ACC112 (cell line): Measurements from ENCODE around the gene SLC25A11.

Source experiments
- H2AFZ ChIP-seq: fragments of 200-600 bp; sonication (generic); one replicate; pipeline ENCODE4 v1.6.0; 2017; ENCODE audit warnings: antibody characterized with exemption, low read length; ENCODE audit not compliant: unreplicated experiment
- H3K27ac ChIP-seq: fragments of 200-600 bp; sonication (generic); 2 replicates; pipeline ENCODE4 v1.5.1; 2014; ENCODE audit warnings: low read depth, mild to moderate bottlenecking, antibody characterized with exemption, low read length, moderate library complexity
- H3K27me3 ChIP-seq: fragments of 200-600 bp; sonication (generic); 2 replicates; pipeline ENCODE4 v1.6.1; 2014; ENCODE audit warnings: mild to moderate bottlenecking, antibody characterized with exemption, low read length, moderate library complexity, mixed read lengths; ENCODE audit not compliant: insufficient read depth
- H3K36me3 ChIP-seq: fragments of 200-600 bp; sonication (generic); 2 replicates; pipeline ENCODE4 v1.6.1; 2016; ENCODE audit warnings: mild to moderate bottlenecking, antibody characterized with exemption, low read length, moderate library complexity, mixed read lengths; ENCODE audit not compliant: insufficient read depth
- H3K4me1 ChIP-seq: fragments of 200-600 bp; sonication (generic); one replicate; pipeline ENCODE4 v1.6.1; 2016; ENCODE audit warnings: low read length, mixed read lengths; ENCODE audit not compliant: insufficient read depth, unreplicated experiment, control insufficient read depth
- H3K4me3 ChIP-seq: fragments of 200-600 bp; sonication (generic); 2 replicates; pipeline ENCODE4 v1.5.1; 2014; ENCODE audit warnings: mild to moderate bottlenecking, low read depth, low read length
- H3K79me2 ChIP-seq: fragments of 200-600 bp; sonication (generic); one replicate; pipeline ENCODE4 v1.6.0; 2016; ENCODE audit warnings: low read length; ENCODE audit not compliant: control insufficient read depth, unreplicated experiment, insufficient read depth

Gene SLC25A11

DNA sequence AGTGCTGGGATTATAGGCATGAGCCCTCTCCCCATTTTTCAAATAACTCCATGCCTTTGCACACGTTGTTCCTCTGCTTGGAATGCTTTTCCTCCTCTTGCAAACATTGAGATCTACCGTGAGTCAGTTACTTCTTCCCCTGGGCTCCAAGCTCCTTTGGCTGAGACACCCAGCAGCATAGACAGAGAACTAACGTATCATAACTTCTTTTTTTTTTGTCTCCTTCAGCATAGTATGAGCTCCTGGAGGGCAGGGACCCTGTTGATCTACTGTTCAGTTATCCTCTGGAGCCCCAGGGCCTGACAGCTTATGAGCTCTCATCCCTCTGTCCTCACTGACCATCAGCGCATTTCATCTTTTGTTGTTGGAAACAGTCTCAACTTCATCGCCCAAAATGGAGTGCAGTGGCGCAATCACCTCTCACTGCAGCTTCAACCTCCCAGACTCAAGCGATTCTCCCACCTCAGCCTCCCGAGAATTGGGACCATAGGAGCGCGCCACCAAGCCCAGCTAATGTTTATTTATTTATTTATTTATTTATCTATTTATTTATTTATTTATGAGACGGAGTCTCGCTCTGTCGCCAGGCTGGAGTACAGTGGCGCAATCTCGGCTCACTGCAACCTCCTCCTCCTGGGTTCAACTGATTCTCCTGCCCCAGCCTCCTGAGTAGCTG lies 25.6 kb upstream of the SLC25A11 start:
- peak overlapping the region; percentile 97; the same call in 1 of the 2 replicates for H3K27ac ChIP-seq
- peaks cover 14% of the 10 kb centered on the region for H3K4me1 ChIP-seq
- peaks cover 29% of the 10 kb centered on the region for H3K79me2 ChIP-seq
- H2AFZ ChIP-seq = no peak overlapping the region
- H3K27me3 ChIP-seq = no peaks in the 10 kb centered on the region
- H3K4me3 ChIP-seq = no peak overlapping the region
- H3K36me3 ChIP-seq = peaks cover 13% of the 10 kb centered on the region

DNA sequence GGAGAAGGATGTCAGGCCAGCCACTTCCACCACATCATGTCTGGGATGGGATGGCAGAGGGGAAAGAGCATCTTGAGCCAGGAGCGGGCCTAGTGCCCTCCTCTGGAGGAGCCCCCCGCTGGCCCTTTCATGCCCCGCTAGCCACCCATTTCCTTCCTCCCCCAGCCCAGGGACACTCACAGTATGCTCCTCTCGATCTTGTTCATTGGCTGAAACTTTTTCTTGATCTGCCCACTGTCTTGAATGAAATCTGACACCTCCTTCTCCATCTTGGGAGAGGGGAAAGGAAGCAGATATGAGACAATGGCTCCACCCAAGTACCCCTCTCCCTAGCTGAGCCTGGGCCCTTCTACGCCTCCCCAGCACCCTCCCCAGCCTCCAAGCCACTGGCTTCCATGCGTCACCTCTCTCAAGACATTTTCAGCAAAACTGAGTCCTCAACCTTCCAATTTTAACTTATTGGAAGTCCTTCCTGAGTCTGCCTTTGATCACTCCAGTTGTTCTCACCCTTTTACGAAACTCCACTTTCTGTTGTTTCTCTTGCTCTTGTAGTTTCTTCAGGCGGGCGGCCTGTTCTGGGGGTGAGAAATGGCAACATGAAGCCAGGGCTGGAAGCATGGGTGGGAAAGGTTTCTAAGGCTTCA lies 20.6 kb upstream of the SLC25A11 start:
- Histone ChIP-seq H3K79me2 (peaks cover 4% of the 10 kb centered on the region), H2AFZ (no peak overlapping the region), H3K4me3 (no peak overlapping the region), H3K27ac (no peak overlapping the region), H3K27me3 (no peaks in the 10 kb centered on the region), H3K36me3 (peaks cover 7% of the 10 kb centered on the region; the same call in 1 of the 2 replicates), H3K4me1 (no peaks in the 10 kb centered on the region)

GRCh38 chr17:4959261-4959965 lies 19.6 kb upstream of the SLC25A11 start:
- no peak overlapping the region for H3K27ac ChIP-seq
- no peaks in the 10 kb centered on the region for H3K27me3 ChIP-seq
- no peaks in the 10 kb centered on the region for H3K79me2 ChIP-seq
- H2AFZ ChIP-seq = no peak overlapping the region
- no peaks in the 10 kb centered on the region for H3K4me1 ChIP-seq
- H3K4me3 ChIP-seq = no peak overlapping the region
- 0 out of 2 replicates have a peak, but pooled peaks cover 4% of the 10 kb centered on the region for H3K36me3 ChIP-seq

DNA sequence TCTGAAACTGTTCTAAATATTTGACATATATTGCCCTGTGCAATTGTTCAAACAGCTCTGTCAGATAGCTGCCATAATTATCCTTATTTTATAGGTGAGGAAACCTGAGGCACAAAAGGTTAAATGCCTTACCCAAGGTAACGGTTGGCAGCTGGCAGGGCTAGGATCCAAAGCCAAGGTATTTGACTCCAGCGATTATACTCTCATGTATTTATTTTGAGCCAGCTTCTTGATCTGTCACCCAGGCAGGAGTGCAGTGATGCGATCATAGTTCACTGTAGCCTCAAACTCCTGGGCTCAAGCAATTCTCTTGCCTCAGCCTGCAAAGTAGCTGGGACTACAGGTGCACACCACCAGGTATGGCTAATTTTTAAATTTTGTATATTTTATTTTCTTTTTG lies 18.3 kb upstream of the SLC25A11 start:
- Histone ChIP-seq H3K79me2 (no peaks in the 10 kb centered on the region), H3K27me3 (no peaks in the 10 kb centered on the region), H3K4me3 (no peak overlapping the region), H2AFZ (no peak overlapping the region), H3K27ac (no peak overlapping the region), H3K4me1 (peaks cover 12% of the 10 kb centered on the region), H3K36me3 (0 out of 2 replicates have a peak, but pooled peaks cover 4% of the 10 kb centered on the region)

- Histone ChIP-seq H3K79me2 (no peaks in the 10 kb centered on the region), H3K4me1 (peaks cover 16% of the 10 kb centered on the region), H3K36me3 (0 out of 2 replicates have a peak, but pooled peaks cover 4% of the 10 kb centered on the region), H2AFZ (no peak overlapping the region), H3K27me3 (no peaks in the 10 kb centered on the region), H3K4me3 (no peak overlapping the region), H3K27ac (no peak overlapping the region)
Observed at GRCh38 chr17:4956493-4957061, 16.7 kb upstream of the SLC25A11 start.

DNA sequence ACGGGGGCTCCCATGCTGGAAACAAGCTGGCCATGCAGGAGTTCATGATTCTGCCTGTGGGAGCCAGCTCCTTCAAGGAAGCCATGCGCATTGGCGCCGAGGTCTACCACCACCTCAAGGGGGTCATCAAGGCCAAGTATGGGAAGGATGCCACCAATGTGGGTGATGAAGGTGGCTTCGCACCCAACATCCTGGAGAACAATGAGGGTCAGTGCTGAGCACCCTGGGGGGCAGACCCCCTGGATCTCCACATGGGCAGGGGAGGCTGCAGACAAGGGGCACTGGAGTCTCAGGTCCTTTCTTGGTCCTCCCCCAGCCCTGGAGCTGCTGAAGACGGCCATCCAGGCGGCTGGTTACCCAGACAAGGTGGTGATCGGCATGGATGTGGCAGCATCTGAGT lies 15.2 kb upstream of the SLC25A11 start:
- Histone ChIP-seq H3K4me3 (no peak overlapping the region), H3K79me2 (no peaks in the 10 kb centered on the region), H3K27ac (no peak overlapping the region), H3K4me1 (peaks cover 24% of the 10 kb centered on the region), H2AFZ (no peak overlapping the region), H3K27me3 (no peaks in the 10 kb centered on the region), H3K36me3 (0 out of 2 replicates have a peak, but pooled peaks cover 4% of the 10 kb centered on the region)

GRCh38 chr17:4953451-4953961 lies 13.7 kb upstream of the SLC25A11 start:
- no peaks in the 10 kb centered on the region for H3K79me2 ChIP-seq
- H3K4me3 ChIP-seq = no peak overlapping the region
- H2AFZ ChIP-seq = no peak overlapping the region
- H3K36me3 ChIP-seq = no peaks in the 10 kb centered on the region
- peak overlapping the region; percentile 31 for H3K27ac ChIP-seq
- H3K4me1 ChIP-seq = peaks cover 24% of the 10 kb centered on the region
- no peaks in the 10 kb centered on the region for H3K27me3 ChIP-seq

- no peak overlapping the region for H3K27ac ChIP-seq
- H3K79me2 ChIP-seq = peaks cover 19% of the 10 kb centered on the region
- H3K4me3 ChIP-seq = no peak overlapping the region
- peaks cover 24% of the 10 kb centered on the region for H3K4me1 ChIP-seq
- H2AFZ ChIP-seq = no peak overlapping the region
- H3K27me3 ChIP-seq = no peaks in the 10 kb centered on the region
- H3K36me3 ChIP-seq = peaks cover 12% of the 10 kb centered on the region; the same call in 1 of the 2 replicates
Observed at GRCh38 chr17:4951486-4951885, 11.6 kb upstream of the SLC25A11 start.

- Histone ChIP-seq H3K36me3 (peaks cover 16% of the 10 kb centered on the region; the same call in 1 of the 2 replicates), H3K79me2 (peaks cover 26% of the 10 kb centered on the region), H3K4me1 (peaks cover 30% of the 10 kb centered on the region), H3K27ac (peak within 1 kb of the TSS; percentile 94), H3K4me3 (peak within 1 kb of the TSS; percentile 90), H2AFZ (peak within 1 kb of the TSS; percentile 42), H3K27me3 (no peaks in the 10 kb centered on the region)
Observed at GRCh38 chr17:4950746-4951204, 10.9 kb upstream of the SLC25A11 start, which contains the start of gene ENO3. Gene ENO3, plus strand, starts transcription at chr17:4951119. Its CDS starts 711 bp downstream, at chr17:4951830.

- H3K79me2 ChIP-seq = peaks cover 31% of the 10 kb centered on the region
- H3K4me1 ChIP-seq = peaks cover 35% of the 10 kb centered on the region
- peaks cover 16% of the 10 kb centered on the region; the same call in 1 of the 2 replicates for H3K36me3 ChIP-seq
- peak overlapping the region; percentile 90 for H3K4me3 ChIP-seq
- H3K27me3 ChIP-seq = no peaks in the 10 kb centered on the region
- H2AFZ ChIP-seq = peak overlapping the region; percentile 42
- H3K27ac ChIP-seq = peak overlapping the region; percentile 94
Observed at GRCh38 chr17:4950075-4950745, 10.4 kb upstream of the SLC25A11 start.
